DOHH2 (cell line): ENCODE results near the gene STX16.

Experiments used
- CTCF ChIP-seq: fragments of 200-600 bp; sonication (generic); IDR thresholded peaks from one replicate; pipeline ENCODE4 v1.5.1; 2014; ENCODE audit warnings: antibody characterized with exemption, mild to moderate bottlenecking, low read depth, low read length; ENCODE audit not compliant: poor library complexity, severe bottlenecking
- EZH2phosphoT487 ChIP-seq: fragments of 200-600 bp; sonication (generic); IDR thresholded peaks from 2 replicates; pipeline ENCODE4 v1.6.1; 2017; ENCODE audit warnings: borderline replicate concordance, mild to moderate bottlenecking, antibody characterized with exemption, low read length, moderate library complexity, mixed read lengths

- TF ChIP-seq CTCF (no peak), EZH2phosphoT487 (no peak)
Measured at GRCh38 chr20:58613061-58613854, 37.8 kb upstream of the STX16 start.
